Measurements from ENCODE around the gene DLGAP1. TPM values are rescaled to one million over a fixed set of nuclear protein-coding genes. Genes with fewer than 3 reads are reported as not detected.

DLGAP1 gene
- total and polyA plus RNA-seq, 10 of the 15 experiments (the other 5 are each of a cell fraction or from before 2014, with no cell fraction given), result 0.23 to 27.6 (median 1.9) TPM

DNA sequence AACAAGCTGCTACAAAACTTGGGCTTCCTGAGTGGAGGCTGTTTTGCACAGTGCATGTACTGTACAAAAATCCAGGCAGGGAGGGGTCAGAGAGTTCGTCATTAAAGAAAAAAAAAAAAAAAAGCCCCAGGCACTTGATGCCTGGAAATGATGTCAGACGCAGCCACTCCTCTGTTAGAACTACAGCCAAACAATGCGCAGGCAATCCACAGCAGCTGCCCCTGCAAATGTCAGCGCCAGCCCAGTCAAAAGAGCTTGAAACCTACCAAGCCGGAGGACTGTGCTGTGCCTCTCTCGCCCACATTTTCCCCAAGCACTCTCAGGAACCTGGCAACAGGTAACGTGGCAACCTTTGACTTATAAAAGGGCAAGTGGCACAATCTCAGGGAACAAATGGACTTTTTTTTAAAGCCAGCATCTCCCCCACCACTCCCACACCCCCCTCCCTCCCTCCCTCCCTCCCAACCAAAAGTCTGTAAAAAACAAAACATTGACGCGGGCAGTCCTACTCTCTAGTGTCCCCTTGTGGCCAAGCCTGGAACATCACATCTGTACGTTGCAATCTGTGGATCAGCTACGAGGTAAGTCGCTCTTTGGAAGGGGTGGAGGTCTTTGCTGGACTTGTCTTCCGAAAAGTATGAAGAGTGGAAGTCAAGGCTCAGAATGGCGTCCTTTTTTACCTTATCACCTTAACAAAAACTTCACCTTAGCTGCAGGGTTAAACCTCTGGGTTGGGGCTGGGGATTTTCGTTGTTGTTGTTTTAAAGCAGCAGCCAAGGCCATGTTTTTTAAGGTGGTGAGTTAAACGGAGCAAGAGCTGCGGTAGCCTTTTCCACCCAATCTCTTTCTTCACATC is 861.0 kb downstream of the DLGAP1 start (continued):
- TF ChIP-seq, protein P1, sequence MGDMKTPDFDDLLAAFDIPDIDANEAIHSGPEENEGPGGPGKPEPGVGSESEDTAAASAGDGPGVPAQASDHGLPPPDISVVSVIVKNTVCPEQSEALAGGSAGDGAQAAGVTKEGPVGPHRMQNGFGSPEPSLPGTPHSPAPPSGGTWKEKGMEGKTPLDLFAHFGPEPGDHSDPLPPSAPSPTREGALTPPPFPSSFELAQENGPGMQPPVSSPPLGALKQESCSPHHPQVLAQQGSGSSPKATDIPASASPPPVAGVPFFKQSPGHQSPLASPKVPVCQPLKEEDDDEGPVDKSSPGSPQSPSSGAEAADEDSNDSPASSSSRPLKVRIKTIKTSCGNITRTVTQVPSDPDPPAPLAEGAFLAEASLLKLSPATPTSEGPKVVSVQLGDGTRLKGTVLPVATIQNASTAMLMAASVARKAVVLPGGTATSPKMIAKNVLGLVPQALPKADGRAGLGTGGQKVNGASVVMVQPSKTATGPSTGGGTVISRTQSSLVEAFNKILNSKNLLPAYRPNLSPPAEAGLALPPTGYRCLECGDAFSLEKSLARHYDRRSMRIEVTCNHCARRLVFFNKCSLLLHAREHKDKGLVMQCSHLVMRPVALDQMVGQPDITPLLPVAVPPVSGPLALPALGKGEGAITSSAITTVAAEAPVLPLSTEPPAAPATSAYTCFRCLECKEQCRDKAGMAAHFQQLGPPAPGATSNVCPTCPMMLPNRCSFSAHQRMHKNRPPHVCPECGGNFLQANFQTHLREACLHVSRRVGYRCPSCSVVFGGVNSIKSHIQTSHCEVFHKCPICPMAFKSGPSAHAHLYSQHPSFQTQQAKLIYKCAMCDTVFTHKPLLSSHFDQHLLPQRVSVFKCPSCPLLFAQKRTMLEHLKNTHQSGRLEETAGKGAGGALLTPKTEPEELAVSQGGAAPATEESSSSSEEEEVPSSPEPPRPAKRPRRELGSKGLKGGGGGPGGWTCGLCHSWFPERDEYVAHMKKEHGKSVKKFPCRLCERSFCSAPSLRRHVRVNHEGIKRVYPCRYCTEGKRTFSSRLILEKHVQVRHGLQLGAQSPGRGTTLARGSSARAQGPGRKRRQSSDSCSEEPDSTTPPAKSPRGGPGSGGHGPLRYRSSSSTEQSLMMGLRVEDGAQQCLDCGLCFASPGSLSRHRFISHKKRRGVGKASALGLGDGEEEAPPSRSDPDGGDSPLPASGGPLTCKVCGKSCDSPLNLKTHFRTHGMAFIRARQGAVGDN (IDR thresholded peaks at IDR 0.05), result no peak
- TF ChIP-seq SMAD5 (IDR thresholded peaks at IDR 0.05; ENCODE audit: low read depth), result no peak
- TF ChIP-seq KLF5 (IDR thresholded peaks at IDR 0.05; ENCODE audit: partially characterized antibody), result no peak
- TF ChIP-seq GABPA (IDR thresholded peaks at IDR 0.05; ENCODE audit: low read depth), result no peak
- no peak for TF ChIP-seq FOS (IDR thresholded peaks at IDR 0.05; ENCODE audit: borderline replicate concordance, extremely low read depth, insufficient read length)
- TF ChIP-seq RELA (IDR thresholded peaks at IDR 0.05; ENCODE audit: borderline replicate concordance, partially characterized antibody), result no peak
